IMR-90 (cell line): ENCODE results near the gene FAM83C. TPM values are rescaled to one million over a fixed set of nuclear protein-coding genes. Genes with fewer than 3 reads are reported as not detected.

Experiments used
- ATAC-seq: fragments of 200-7000 bp; cut with Tn5 transposase; 2 replicates; pipeline ENCODE4 v1.9.1; 2020; ENCODE audit warnings: low read depth, mild to moderate bottlenecking, moderate library complexity
- BruUV-seq: library from RNA; stranded (reverse); fragments of 400-500 nt; replicated peaks from 2 replicates; lab custom pipeline; 2021; lab: Mats Ljungman, UMichigan
- CTCF ChIA-PET: fragments of 300-600 bp; formaldehyde crosslinking; extraction: SDS; loops from one replicate; lab custom pipeline; 2021; ENCODE audit warnings: antibody characterized with exemption; lab: Yijun Ruan, JAX
- POLR2A ChIA-PET: fragments of 300-600 bp; sonication (Branson Sonifier 250); formaldehyde crosslinking; loops from one replicate; lab custom pipeline; 2022; ENCODE audit warnings: antibody characterized with exemption; ENCODE audit not compliant: unreplicated experiment; lab: Charles Lee
- DNase-seq: peaks from one replicate; pipeline ENCODE4 v3.0.0; 2013
- H2AFZ ChIP-seq: replicated peaks from 2 replicates; pipeline ENCODE3; 2013; ENCODE audit warnings: low read length, mild to moderate bottlenecking; ENCODE audit not compliant: poor library complexity
- H2AK5ac ChIP-seq: 2 replicates; pipeline ENCODE4 v1.6.1; 2013; ENCODE audit warnings: low read depth, low read length, inconsistent platforms
- H2AK9ac ChIP-seq: replicated peaks from 2 replicates; pipeline ENCODE3; 2013; ENCODE audit warnings: mild to moderate bottlenecking, low read depth, low read length, moderate library complexity; ENCODE audit not compliant: poor library complexity
- H2BK120ac ChIP-seq: 2 replicates; pipeline ENCODE4 v1.6.1; 2013; ENCODE audit warnings: low read depth, low read length, inconsistent platforms
- H2BK15ac ChIP-seq: 3 replicates; pipeline ENCODE4 v1.6.1; 2013; ENCODE audit warnings: low read depth, low read length, inconsistent platforms
- H2BK20ac ChIP-seq: 2 replicates; pipeline ENCODE4 v1.6.1; 2013; ENCODE audit warnings: low read depth, mild to moderate bottlenecking, inconsistent platforms, low read length, moderate library complexity
- H2BK5ac ChIP-seq: 2 replicates; pipeline ENCODE4 v1.6.1; 2013; ENCODE audit warnings: mild to moderate bottlenecking, low read depth, low read length, inconsistent platforms; ENCODE audit not compliant: poor library complexity, severe bottlenecking
- H3K14ac ChIP-seq: replicated peaks from 2 replicates; pipeline ENCODE4 v1.6.1; 2013; ENCODE audit warnings: low read depth, low read length, inconsistent platforms
- H3K18ac ChIP-seq: 2 replicates; pipeline ENCODE4 v1.6.1; 2013; ENCODE audit warnings: low read depth, low read length, control low read depth
- H3K23ac ChIP-seq: 2 replicates; pipeline ENCODE4 v1.6.1; 2013; ENCODE audit warnings: low read depth, low read length, inconsistent platforms
- H3K27ac ChIP-seq: 2 replicates; pipeline ENCODE4 v1.5.1; 2013; ENCODE audit warnings: mild to moderate bottlenecking, control low read depth, low read length; ENCODE audit not compliant: insufficient read depth
- H3K27me3 ChIP-seq: 2 replicates; pipeline ENCODE4 v1.6.1; 2013; ENCODE audit warnings: low read length; ENCODE audit not compliant: control insufficient read depth, insufficient read depth
- H3K36me3 ChIP-seq: 2 replicates; pipeline ENCODE4 v1.6.1; 2013; ENCODE audit warnings: low read length, mixed read lengths; ENCODE audit not compliant: control insufficient read depth, insufficient read depth
- H3K4ac ChIP-seq: 2 replicates; pipeline ENCODE4 v1.6.1; 2013; ENCODE audit warnings: low read depth, low read length, inconsistent platforms
- H3K4me1 ChIP-seq: 2 replicates; pipeline ENCODE4 v1.6.1; 2013; ENCODE audit warnings: low read length, mixed read lengths; ENCODE audit not compliant: control insufficient read depth, insufficient read depth
- H3K4me2 ChIP-seq: 2 replicates; pipeline ENCODE4 v1.6.1; 2013; ENCODE audit warnings: low read depth, mild to moderate bottlenecking, control low read depth, low read length, moderate library complexity
- H3K4me3 ChIP-seq: 2 replicates; pipeline ENCODE4 v1.5.1; 2013; ENCODE audit warnings: low read depth, mild to moderate bottlenecking, control low read depth, low read length, moderate library complexity; ENCODE audit not compliant: insufficient read depth
- H3K56ac ChIP-seq: 2 replicates; pipeline ENCODE4 v1.6.1; 2013; ENCODE audit warnings: low read length, inconsistent platforms; ENCODE audit not compliant: insufficient read depth; ENCODE audit errors: extremely low read depth
- H3K79me1 ChIP-seq, 2 experiments: 2 replicates each; pipeline ENCODE4 v1.6.1; 2013; ENCODE audit warnings: low read length in 2 of 2, inconsistent platforms in 1 of 2, low read depth in 1 of 2
- H3K9ac ChIP-seq: 2 replicates; pipeline ENCODE4 v1.6.1; 2013; ENCODE audit warnings: low read depth, low read length, control low read depth
- H3K9me1 ChIP-seq: 2 replicates; pipeline ENCODE4 v1.6.1; 2013; ENCODE audit warnings: low read length, inconsistent platforms; ENCODE audit not compliant: insufficient read depth
- H3K9me3 ChIP-seq: 2 replicates; pipeline ENCODE4 v1.6.1; 2013; ENCODE audit warnings: low read length; ENCODE audit not compliant: control insufficient read depth, insufficient read depth
- H4K20me1 ChIP-seq: 2 replicates; pipeline ENCODE4 v1.6.1; 2013; ENCODE audit warnings: low read length, inconsistent platforms; ENCODE audit not compliant: insufficient read depth
- H4K5ac ChIP-seq: 2 replicates; pipeline ENCODE4 v1.6.1; 2013; ENCODE audit warnings: mild to moderate bottlenecking, low read depth, low read length, control low read depth
- H4K8ac ChIP-seq, 2 experiments: 2 replicates each; pipeline ENCODE4 v1.6.1; 2013; ENCODE audit warnings: low read depth in 2 of 2, low read length in 2 of 2, control low read depth in 1 of 2, inconsistent platforms in 1 of 2
- H4K91ac ChIP-seq: 2 replicates; pipeline ENCODE4 v1.6.1; 2013; ENCODE audit warnings: low read depth, low read length, inconsistent platforms; ENCODE audit not compliant: insufficient read depth
- BHLHE40 ChIP-seq: fragments of 150-350 bp; IDR thresholded peaks from 2 replicates; pipeline ENCODE4 v1.6.1; 2016; ENCODE audit warnings: mild to moderate bottlenecking, low read depth, low read length
- CTCF ChIP-seq: conservative IDR thresholded peaks from 2 replicates; pipeline ENCODE4 v1.5.1; 2012; ENCODE audit warnings: mild to moderate bottlenecking, low read depth, low read length, improper control_type of control experiment
- MAFK ChIP-seq: IDR thresholded peaks from 2 replicates; pipeline ENCODE4 v1.6.1; 2012; ENCODE audit warnings: low read depth, low read length, improper control_type of control experiment
- MAZ ChIP-seq: IDR thresholded peaks from 2 replicates; pipeline ENCODE4 v1.6.1; 2012; ENCODE audit warnings: low read depth, mild to moderate bottlenecking, low read length, improper control_type of control experiment, moderate library complexity, borderline replicate concordance
- MXI1 ChIP-seq: IDR thresholded peaks from 2 replicates; pipeline ENCODE4 v1.6.1; 2012; ENCODE audit warnings: low read depth, mild to moderate bottlenecking, low read length, moderate library complexity, borderline replicate concordance
- WGBS, 2 experiments: methylation state at CpG; one replicate each; pipeline versions ENCODE4 v1.1.5 to v1.1.7; 2013; ENCODE audit warnings: missing lambda C conversion rate in 2 of 2; ENCODE audit not compliant: insufficient read length in 1 of 2; ENCODE audit errors: extremely low coverage in 2 of 2; 5-methylcytosine and 5-hydroxymethylcytosine counted together
- dilution Hi-C: fragments of 300-500 bp; cut with HindIII; formaldehyde crosslinking; loops from one replicate; pipeline ENCODE4 v1.14.3; 2018; ENCODE audit warnings: low sequenced_read_pairs; ENCODE audit not compliant: unreplicated experiment
- in situ Hi-C: fragments of 300-500 bp; cut with MboI; formaldehyde crosslinking; loops from 3 replicates; pipeline ENCODE4 v1.14.3; 2019; ENCODE audit warnings: low sequenced_read_pairs, inconsistent platforms, mixed read lengths
- intact Hi-C: fragments of 100-400 bp; cut with micrococcal nuclease; formaldehyde crosslinking; loops from 2 replicates; pipeline ENCODE4 v1.10.0; 2022
- polyA plus RNA-seq, 3 experiments: library from polyadenylated mRNA; depleted of rRNA; stranded (reverse); fragments of >200 nt; gene quantifications; 2 replicates each; pipeline ENCODE4 v1.2.3, GENCODE V29; 2012; ENCODE audit warnings: low replicate concordance in 1 of 3
- total RNA-seq: library from RNA; depleted of rRNA; stranded (reverse); fragments of >200 nt; gene quantifications from 2 replicates; pipeline ENCODE4 v1.2.3, GENCODE V29; 2012

FAM83C gene
- total and polyA plus RNA-seq, 2 of the 4 experiments (the other 2 are of a cell fraction): 0.02 TPM; not detected in 1

- H3K9me1 ChIP-seq: peaks cover 18% of the 10 kb centered on the region
- intact Hi-C loops (no loop called here), dilution Hi-C loops (no loop called here), in situ Hi-C loops (loop anchor here (25.0 kb wide), 1 partner anchor 398 kb away; the partner anchor contains the start of gene GGT7)
- no peak overlapping the region for H2BK120ac ChIP-seq
- no peak overlapping the region for H2BK20ac ChIP-seq
- ChIA-PET CTCF (no interaction called here), POLR2A (no interaction called here)
- no peaks in the 10 kb centered on the region; the same call in 1 of the 2 replicates for H4K20me1 ChIP-seq
- no peak overlapping the region for H4K91ac ChIP-seq
- H3K9me3 ChIP-seq: no peaks in the 10 kb centered on the region
- H4K5ac ChIP-seq: no peak overlapping the region
- H2BK15ac ChIP-seq: no peak overlapping the region
- H3K23ac ChIP-seq: no peak overlapping the region
- no peak overlapping the region for H3K56ac ChIP-seq
- H3K18ac ChIP-seq: no peak overlapping the region
- no peak overlapping the region for H2BK5ac ChIP-seq
- no TSS peak for BruUV-seq
- no peaks in the 10 kb centered on the region for H3K36me3 ChIP-seq
- peaks cover 3 to 13% of the 10 kb centered on the region in 2 experiments; a peak in 3 of 4 replicates for H3K79me1 ChIP-seq
- no peak overlapping the region for H2AFZ ChIP-seq
- no peak overlapping the region for H3K4ac ChIP-seq
- no peak overlapping the region for H3K4me3 ChIP-seq
- H2AK5ac ChIP-seq: no peak overlapping the region
- no peak overlapping the region for H3K14ac ChIP-seq
- no peak for TF ChIP-seq MXI1
- TF ChIP-seq MAFK: no peak
- no peak for TF ChIP-seq BHLHE40
- no peak for TF ChIP-seq CTCF
- TF ChIP-seq MAZ: no peak
- H3K4me1 ChIP-seq: peaks cover 10% of the 10 kb centered on the region
- WGBS, 2 experiments: 94% methylated on average over 2 of the region's 6 CpGs; no CpG with 5 or more reads in 1 of the 2 experiments
- H4K8ac ChIP-seq: no peak overlapping the region
- ATAC-seq: no peak
- no peak overlapping the region for H3K4me2 ChIP-seq
- no peak overlapping the region for H3K9ac ChIP-seq
- H3K27ac ChIP-seq: no peak overlapping the region
- DNase-seq: no peak
- H2AK9ac ChIP-seq: peak overlapping the region; percentile 29
- H3K27me3 ChIP-seq: no peaks in the 10 kb centered on the region
Measured at GRCh38 chr20:35260426-35260825, 31.8 kb downstream of the FAM83C start.
